ENCODE data around the gene FOXL1.

GRCh38 chr16:86553356-86553755 is 25.0 kb upstream of the FOXL1 start:
- TF ChIP-seq YY1 (IDR thresholded peaks at IDR 0.05; ENCODE audit: insufficient read depth, insufficient read length) (no peak), SUZ12 (IDR thresholded peaks at IDR 0.05; ENCODE audit: extremely low read depth, insufficient read depth, insufficient read length) (no peak), ZNF274 (IDR thresholded peaks at IDR 0.05; ENCODE audit: low read depth, low read length) (no peak)

All from NT2/D1 (cell line).